Activated CD4-positive, alpha-beta T cell treated with anti-CD3 and anti-CD28 coated beads, Interleukin-2, amount 50 U/mL, for 16 hours (primary cell): ENCODE measurements around the gene OLA1.
"Not testable (repeated sequence)": the region's sequence is repeated elsewhere in the genome, so short reads cannot be mapped to it uniquely, and the experiment has no call there.

ENCODE experiments used
- DNase-seq: peaks from one replicate; pipeline ENCODE4 v3.0.0-alpha.2; 2020

The OLA1 gene

DNA sequence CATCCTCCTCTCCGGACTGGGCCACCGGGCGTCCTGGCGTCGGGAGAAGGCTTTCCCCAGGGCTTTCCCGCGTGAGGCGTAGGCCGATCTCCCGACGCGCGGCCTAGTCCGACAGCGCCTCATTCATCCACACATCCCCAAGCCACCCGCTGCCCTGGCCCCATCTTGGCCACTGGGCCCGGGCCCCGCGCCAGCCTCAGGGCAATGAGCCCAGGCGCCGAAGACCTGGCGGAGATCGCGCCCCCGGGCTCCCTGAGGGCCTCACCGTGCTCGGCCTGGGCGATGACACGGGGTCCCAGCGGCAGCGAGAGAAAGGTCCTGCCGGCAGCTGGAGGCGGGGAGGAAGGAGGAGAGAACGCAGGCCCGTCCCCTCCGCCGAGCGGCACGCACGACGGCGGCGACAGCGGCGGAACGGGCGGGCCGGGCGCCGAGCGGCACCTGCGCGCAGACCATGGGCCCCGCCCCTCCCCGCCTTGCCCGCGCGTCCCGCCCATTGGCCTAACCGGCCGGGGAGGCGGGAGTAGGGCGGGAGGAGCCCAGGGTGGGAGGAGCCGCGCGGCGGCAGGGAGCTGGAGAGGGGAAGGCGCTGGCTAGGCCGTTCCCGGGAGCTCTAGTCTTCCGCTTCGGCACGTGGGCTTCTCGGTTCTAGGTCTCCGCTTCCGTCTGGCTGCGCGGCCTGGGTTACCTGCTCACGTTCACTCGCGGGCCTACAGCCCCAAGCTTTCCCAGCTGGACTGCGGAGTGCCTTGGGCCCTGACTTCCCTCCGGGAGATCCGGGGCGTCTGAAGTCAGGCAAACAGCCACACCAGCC lies at the start of gene OLA1:
Gene OLA1, minus strand, starts transcription at position 346 of the 811 bp plus-strand sequence. CDS start 1,717 bp downstream, outside the sequence.
- DNase-seq = peak; percentile 96

DNA sequence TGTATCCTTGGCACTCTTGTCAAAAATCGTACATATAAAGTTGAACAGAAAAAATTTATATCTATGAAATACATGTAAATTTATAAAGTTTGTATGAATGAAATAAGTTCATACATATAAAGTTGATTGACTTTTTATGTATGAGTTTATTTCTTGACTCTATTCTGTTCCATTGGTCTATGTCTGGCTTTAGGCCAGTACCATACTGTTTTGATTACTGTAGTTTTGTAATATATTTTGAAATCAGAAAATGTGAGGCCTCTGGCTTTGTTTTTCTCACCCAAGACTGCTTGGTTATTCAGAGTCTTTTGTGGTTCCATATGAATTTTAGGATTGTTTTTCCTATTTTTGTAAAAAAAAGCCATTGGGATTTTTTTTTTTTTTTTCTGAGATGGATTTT lies 44.6 kb upstream of the OLA1 start:
- no peak for DNase-seq

DNA sequence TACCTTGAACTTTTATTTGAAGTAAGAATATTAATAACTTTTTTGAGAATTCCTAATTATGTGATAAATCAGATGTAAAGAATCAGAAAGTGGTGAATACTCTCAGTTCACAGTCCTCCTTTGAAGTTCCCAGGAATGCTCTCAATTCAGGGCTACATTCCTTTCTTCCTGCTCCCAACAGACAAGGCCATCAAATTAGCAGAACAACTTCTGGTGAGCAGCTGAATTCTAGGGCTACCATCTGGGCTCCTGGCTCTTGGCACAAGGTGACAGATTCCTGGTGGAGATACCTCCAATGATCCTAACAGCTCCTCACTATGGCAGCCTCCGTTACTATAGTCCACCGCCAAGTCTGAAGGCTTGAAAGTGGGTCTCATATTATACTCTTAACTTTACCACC lies 37.8 kb upstream of the OLA1 start:
- no peak for DNase-seq

DNA sequence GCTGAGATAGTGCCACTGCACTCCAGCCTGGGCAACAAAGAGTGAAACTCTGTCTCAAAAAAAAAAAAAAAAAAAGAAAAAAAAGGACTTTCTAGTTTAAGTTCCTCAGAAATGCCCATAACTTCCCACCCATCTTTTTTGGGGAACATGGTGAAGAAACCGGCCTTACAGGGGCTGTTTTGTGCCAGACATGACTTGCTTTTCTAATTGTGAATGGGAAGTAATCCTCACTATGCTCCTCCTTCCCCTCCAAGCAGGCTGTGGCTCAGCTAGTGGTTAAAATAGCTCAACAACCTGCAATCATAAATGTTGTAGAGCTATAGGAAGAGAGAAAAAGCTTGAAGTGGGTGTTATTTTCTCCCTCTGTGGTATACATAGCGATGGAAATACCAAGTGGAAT lies 34.1 kb upstream of the OLA1 start:
- no peak for DNase-seq

DNA sequence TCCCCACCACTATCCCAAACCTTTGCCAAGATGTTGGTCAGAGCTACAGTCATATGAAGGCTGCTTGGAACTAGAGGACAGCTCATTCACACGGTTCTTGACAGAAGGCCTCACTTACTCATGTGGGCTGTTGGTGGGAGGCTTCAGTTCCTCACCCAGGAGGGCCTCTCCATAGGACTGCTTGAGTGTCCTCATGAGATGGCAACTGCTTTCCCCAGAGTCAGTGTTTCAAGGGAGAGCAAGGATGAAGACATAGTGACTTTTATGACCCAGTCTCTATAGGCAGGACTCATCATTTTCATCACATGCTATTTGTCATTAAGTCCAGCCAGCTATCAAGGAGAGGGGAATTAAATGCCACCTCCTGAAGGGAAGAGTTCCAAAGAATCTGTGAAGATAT lies 33.4 kb upstream of the OLA1 start:
- DNase-seq = no peak

DNA sequence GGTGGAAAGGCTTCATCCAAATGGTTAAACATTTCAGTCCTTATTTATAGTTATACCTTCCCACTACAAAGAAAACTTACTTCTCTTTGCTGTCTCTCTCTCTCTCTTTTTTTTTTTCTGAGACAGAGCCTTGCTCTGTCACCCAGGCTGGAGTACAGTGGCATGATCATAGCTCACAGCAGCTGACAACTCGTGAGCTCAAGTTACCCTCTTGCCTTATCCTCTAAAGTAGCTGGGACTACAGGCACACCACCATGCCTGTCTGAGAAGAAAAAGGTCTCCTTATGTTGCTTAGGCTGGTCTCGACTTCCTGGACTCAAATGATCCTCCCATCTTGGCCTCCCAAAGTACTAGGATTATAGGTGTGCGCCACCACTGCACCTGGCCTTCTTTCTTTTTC lies 32.3 kb upstream of the OLA1 start:
- no peak for DNase-seq

DNA sequence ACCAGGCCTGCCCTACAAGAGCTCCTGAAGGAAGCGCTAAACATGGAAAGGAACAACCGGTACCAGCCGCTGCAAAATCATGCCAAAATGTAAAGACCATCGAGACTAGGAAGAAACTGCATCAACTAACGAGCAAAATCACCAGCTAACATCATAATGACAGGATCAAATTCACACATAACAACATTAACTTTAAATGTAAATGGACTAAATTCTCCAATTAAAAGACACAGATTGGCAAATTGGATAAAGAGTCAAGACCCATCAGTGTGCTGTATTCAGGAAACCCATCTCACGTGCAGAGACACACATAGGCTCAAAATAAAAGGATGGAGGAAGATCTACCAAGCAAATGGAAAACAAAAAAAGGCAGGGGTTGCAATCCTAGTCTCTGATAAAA lies 21.9 kb upstream of the OLA1 start:
- not testable (repeated sequence) for DNase-seq

DNA sequence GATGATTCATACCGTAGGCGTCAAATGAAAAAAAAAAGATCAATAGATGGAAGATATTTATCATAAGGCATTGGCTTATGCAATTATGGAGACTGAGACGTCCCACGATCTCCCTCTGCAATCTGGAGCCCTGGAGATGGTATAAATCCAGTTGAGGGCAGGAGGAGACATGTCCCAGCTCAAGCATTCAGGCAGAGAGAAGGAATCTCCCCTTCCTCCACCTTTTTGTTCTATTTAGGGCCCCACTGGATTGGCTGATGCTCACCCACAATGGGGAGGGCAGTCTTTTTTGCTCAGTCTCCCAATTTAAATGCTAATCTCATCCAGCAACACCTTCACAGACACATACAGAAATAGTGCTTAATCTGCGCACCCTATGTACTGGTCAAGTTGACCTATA lies 18.0 kb upstream of the OLA1 start:
- no peak for DNase-seq

DNA sequence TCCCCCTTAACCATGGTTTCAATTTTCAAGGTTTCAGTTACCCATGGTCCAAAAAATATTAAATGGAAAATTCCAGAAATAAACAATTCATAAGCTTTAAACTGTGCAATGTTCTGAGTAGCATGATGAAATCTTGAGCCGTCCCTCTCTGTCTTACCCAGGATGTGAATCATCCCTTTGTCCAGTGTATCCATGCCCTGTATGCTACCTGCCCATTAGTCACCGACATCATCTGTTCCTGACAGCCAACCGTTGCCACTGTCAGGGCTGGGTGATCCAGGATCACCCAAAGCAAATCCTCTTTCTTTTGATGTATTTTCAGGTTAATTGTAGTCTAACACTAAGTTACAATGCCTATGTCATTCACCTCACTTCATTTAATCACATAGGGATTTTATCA lies 15.7 kb upstream of the OLA1 start:
- DNase-seq = no peak

DNA sequence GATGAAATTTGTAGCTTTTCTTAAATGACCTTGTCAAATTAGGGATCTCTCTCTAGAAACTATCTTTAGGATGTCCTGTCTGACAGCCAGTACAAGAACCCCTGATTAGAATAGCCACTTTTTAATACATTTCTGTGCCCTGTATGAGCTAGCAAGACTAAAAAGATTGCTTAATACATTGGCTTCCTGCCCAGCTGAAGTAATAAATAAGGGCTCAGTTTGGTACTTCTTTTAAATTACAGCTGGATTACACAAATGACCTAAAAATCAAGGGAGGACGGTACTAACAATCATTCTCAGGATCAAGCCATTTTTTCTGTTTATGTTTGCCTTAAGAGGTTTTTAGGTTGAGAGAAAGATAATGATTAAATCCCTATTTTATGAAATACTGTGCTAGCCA lies 11.6 kb upstream of the OLA1 start:
- no peak for DNase-seq

DNA sequence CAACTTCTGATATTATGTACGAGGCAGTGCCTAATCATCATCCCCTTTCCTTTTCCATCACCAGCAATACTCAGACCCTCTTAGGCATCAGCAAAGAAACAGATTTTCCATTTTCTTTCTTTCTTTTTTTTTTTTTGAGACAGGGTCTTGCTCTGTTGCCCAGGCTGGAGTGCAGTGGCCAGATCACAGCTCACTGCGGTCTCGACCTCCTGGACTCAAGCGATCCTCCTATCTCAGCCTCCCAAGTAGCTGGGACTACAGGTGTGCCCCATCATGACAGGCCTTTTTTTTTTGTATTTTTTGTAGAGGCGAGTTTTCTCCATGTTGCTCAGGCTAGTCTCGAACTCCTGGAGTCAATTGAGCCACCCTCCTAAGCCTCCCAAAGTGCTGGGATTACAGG lies 5.9 kb upstream of the OLA1 start:
- DNase-seq = no peak

DNA sequence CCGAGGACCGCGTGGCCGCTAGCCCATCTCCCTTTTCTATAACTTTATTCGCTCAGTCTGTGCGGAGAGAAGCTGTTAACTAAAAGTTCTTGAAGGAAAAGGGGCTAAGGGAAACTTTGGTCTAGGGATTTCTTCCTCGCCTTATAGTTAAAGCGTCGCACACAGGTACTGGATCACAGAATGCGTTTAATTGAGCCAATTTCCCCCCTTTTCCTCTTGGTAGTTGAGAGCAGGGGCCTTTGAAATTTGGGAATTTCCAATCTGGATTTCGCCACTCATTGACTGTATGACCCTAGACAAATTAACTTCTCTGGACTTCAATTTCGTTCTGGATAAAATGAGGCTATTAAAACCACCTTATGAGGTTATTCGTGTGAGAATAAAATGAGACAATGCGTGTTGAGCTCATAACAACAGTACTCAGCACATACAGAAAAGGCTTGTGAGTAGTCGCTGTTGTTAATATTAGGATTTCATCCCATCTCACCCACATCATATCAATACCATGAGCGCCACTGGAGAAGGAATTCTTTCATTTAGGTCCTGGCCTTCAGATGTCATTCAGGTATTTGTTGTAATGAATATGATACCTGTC lies 763 bp upstream of the OLA1 start:
- no peak for DNase-seq

DNA sequence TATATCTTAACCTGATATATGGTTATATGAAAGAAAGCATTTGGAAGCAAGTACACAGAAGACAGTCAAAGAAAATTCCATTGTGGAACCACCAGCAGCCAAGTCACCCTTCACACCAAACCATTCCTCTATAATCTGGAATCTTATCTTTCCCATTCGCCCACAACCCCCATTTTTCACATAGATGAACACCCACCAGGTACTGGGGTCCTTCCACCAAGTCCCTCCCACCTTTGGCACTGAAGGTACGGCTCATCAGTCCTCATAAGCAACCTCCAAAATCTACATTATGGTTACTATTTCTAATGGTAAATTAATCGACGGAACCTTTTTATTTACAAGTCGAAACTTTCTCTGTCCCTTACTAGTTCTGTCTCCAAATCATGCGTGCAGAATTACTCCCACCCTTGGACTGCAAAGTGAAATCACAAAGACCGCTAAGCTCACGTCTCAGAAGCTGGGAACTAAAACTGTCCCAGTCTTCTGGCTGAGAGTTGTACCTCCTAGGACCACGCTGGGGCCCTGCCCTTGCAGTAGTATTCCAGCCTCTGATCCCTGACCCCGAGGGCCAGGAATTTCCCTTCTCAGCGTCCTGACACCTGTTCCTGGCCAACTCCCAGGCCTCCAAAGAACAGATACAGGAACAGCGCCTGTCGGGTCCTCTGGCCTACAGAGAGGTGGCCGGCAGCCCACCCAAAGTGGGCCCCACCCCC lies 702 bp downstream of the OLA1 start:
- DNase-seq = peak; percentile 10

DNA sequence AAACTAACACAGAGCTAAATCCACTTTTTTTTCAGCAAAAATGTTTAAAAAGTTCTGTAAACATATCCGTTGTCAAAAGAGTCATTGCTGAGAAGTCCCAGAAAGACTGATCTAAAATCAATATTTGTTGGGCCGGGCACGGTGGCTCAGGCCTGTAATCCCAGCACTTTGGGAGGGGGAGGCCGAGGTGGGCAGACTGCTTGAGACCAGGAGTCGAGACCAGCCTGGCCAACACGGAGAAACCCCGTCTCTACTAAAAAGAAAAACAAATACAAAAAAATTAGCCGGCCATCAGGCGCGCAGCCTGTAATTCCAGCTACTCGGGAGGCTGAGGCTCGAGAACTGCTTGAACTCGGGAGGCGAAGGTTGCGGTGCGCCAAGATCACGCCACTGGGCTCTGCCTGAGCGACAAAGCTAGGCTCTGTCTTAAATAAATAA lies 1.4 kb downstream of the OLA1 start:
- DNase-seq = no peak

DNA sequence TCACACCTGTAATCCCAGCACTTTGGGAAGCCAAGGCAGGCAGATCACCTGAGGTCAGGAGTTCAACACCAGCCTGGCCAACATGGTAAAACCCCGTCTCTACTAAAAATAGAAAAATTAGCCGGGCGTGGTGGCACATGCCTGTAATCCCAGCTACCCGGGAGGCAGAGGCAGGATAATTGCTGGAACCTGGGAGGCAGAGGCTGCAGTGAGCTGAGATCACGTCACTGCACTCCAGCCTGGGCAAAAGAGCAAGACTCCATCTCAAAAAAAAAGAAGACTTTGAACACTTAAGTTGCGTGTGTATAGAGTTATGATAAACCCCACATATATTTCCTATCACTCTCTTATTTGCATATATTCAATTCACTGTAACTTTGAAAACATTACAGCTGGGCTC lies 2.7 kb downstream of the OLA1 start:
- not testable (repeated sequence) for DNase-seq

DNA sequence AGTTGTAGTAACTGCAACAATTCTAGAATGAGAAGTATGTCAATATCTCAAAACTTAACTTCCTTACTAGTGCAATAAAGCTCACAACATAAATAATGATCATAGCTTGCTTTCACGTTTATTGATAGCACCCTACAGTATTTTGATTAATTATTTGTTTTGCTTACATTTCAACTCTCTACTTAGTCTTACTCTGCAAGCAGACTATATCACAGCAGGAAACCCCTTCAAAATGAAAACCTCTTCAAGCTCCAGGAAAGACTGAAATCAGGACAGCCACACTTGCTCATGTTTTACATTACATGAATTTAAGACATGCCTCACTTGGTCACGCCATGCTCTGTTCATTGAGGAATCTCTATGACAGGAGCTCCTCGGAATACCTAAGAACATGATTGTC lies 3.3 kb downstream of the OLA1 start:
- no peak for DNase-seq

DNA sequence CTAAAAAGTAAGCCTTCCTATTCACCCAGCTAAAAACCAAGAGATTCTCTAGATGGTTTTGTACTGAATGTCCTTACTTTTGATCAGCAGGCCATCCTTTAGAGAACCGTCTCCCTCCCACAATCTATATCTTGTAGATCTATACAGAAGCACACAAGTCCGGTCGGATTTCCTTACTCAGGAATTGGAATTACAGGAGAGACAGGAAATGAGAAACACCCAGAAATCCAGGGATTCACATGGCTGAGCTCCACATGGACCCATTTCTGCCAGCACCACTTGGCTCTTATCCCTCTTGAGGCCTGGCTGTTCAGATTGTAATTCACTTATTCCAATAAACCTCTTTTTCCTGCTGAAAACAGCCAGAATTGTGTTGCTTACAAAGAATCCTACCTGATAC lies 4.5 kb downstream of the OLA1 start:
- DNase-seq = no peak

DNA sequence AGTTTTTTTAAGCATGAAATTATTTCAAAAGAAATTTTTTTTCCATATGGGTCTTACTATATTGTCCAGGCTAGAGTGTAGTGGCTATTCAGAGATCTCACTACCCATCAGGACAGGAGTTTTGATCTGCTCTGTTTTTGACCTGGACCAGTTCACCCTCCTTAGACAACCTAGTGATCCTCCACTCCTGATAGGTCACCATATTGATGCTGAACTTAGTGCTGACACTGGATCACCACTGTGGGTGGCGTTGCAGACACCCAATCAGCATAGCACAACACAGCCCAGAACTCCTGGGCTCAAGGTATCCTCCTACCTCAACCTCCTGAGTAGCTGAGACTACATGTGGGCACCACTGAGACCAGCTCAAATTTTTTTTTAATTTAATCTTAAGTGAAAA lies 8.2 kb downstream of the OLA1 start:
- no peak for DNase-seq

DNA sequence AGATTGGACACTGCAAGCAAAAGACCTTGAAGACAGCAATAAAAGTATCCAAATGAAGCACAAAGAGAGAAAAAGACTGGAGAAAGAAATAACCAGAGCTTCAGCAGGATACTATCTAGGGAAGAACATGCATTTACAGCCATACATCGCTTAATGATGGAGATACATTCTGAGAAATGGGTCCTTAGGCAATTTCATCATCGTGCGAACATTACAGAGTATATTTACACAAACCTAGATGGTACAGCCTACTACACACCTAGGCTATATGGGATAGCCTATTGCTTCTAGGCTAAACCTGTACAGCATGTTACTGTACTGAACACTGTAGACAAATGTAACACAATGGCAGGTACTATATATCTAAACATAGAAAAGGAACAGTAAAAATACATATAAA lies 11.9 kb downstream of the OLA1 start:
- DNase-seq = no peak

DNA sequence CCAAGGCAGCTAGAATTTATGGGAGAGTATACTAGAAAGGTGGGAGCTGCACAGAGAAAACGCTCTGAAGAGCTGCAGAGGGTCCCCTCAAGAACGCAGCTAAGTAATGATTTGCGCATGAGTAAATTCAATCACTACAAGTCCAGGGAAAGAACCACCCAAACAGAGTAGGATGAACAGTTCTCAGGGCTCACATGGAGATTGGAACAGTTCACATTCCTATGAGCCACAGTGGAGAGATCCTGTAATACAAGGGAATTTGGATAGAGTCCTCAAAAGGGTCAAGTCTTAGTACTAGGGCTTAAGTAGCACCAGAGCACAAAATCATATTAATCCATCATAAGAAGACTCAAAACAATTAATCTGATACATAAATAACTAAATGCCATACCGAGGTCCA lies 12.7 kb downstream of the OLA1 start:
- DNase-seq = no peak

DNA sequence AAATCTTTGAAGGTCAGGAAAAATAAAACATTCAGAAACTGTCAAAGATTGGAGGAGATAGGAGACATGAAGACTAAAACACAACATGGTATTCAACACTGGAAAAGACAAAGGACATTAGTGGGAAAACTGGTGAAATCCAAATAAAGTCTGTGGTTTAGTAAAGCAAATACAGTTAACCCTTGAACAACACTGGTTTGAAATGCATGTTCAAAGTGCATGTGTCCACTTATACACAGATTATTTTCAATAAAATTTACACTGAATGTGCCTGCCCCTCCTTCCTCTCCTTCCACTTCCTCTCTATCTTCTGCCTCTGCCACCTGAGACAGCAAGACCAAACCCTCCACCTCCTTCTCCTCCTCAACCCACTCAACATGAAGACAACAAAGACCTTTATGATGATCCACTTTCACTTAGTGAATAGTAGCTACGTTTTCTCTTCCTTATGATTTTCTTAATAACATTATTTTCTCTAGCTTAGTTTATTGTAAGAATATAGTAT lies 14.5 kb downstream of the OLA1 start:
- no peak for DNase-seq

DNA sequence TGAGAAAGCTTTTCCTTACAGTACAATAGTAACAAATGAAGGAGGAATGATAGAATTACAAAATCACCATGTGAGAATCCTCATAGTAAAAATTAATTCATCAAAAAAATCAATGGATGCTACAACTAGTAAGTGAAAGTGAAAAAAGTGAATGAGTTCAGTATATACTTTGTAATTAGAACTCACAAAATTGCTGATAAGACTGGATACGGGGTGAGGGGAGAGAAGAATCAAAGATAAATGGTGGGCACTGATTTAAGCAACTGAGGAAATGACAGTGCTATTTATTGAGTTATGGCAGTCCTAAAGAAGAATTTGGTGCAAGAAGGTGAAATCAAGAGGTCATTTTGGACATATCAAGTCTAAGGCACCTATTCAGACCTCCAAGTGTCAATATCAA lies 20.6 kb downstream of the OLA1 start:
- DNase-seq = no peak

DNA sequence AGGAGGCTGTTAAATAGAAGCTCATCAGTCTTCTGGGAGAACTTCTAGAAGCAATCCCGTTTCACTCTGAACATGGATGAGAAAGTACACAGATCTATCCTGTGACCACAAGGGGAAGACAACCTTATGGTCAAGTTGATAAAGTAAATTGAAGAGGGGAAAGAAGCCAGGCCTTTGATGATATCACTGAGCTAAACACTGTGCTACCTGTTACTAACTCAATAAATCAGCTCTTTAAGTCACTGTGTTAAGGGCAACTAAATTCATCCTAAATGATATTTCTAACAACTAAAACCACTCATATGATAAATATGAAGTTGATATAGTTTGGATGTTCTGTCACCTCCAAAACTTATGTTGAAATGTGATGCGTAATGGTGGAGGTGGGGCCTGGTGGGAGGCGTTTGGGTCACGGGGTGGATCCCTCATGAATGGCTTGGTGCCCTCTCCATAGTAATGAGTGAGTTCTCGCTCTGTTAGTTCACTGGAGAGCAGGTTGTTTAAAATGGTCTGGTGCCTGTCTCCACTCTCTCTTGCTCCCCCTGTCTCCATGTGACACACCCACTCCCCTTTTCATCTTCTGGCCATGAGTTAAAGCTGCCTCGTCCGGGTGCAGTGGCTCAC lies 23.6 kb downstream of the OLA1 start:
- no peak for DNase-seq

DNA sequence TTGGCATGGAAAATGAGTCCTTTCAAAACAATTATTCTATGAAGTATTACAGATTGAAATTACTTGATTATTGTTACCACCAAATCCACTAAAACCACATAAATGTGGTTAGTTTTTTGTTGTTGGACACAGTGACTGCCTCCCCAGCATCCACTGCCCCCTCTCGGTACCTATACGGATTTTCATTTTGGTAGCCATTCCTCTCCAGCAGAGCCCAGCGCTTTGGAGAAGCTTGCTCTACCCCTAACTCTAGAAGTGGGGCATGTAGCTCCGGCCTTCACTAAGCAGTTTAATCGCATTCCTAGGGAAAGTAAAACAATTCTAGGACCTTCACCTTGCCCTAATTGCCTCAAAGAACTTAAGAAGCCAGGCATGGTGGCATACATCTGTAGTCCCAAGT lies 24.2 kb downstream of the OLA1 start:
- DNase-seq = no peak
